Activated CD4-positive, alpha-beta T cell treated with anti-CD3 and anti-CD28 coated beads, Interleukin-2, amount 10 ng/mL, durations not matched to agents 7 days and 5 days (primary cell): ENCODE measurements around the gene KNDC1. TPM values are rescaled to one million over a fixed set of nuclear protein-coding genes. Genes with fewer than 3 reads are reported as not detected.

Experiments used
- CTCF ChIA-PET: fragments of 350-600 bp; sonication (Branson Sonifier 250); formaldehyde crosslinking; loops from one replicate; lab custom pipeline; 2021; ENCODE audit warnings: antibody characterized with exemption; lab: Charles Lee
- POLR2A ChIA-PET: fragments of 350-600 bp; sonication (Branson Sonifier 250); formaldehyde crosslinking; loops from one replicate; lab custom pipeline; 2021; ENCODE audit warnings: antibody characterized with exemption; lab: Charles Lee
- DNase-seq: peaks from one replicate; pipeline ENCODE4 v3.0.0-alpha.2; 2020
- H3K27ac Mint-ChIP-seq: one replicate; pipeline ENCODE4 v1.8.0; 2021; ENCODE audit warnings: mild to moderate bottlenecking, moderate library complexity, mixed read lengths
- H3K27me3 Mint-ChIP-seq: one replicate; pipeline ENCODE4 v1.8.0; 2021; ENCODE audit warnings: mixed read lengths
- H3K36me3 Mint-ChIP-seq: one replicate; pipeline ENCODE4 v1.8.0; 2021; ENCODE audit warnings: low read depth, mixed read lengths
- H3K4me1 Mint-ChIP-seq: one replicate; pipeline ENCODE4 v1.8.0; 2021; ENCODE audit warnings: mixed read lengths
- H3K4me3 Mint-ChIP-seq: one replicate; pipeline ENCODE4 v1.8.0; 2021; ENCODE audit warnings: mild to moderate bottlenecking, moderate library complexity, mixed read lengths
- H3K9me3 Mint-ChIP-seq: one replicate; pipeline ENCODE4 v1.8.0; 2021; ENCODE audit warnings: mixed read lengths
- total RNA-seq, 2 experiments: library from RNA; stranded (reverse); gene quantifications; one replicate each; pipeline ENCODE4 v1.2.3, GENCODE V29; 2021

KNDC1 gene
- total RNA-seq, 2 experiments from 2014 or later: 0.07 to 0.08 TPM

DNA sequence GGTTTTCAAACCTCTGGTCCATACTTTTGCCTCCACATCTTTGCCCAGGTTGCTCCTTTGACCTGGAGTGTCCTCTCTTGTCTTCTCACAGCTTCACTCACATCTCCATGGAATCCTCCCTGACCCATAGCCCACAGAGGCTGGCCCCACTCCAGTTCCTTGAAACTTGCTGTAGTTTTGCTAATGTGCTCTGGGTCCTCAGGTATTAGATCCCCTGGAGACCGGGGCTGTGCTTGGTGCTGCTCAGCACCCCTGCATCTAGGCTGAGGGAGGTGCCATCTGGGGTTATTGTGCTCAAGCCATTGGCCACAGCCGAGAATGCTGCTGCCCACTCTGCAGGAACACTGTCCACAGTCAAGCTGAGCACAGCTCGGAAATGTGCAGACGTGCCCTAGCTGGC is 16.5 kb downstream of the KNDC1 start:
- Mint-ChIP-seq H3K36me3 (peaks cover 8% of the 10 kb centered on the region), H3K27me3 (peaks cover 7% of the 10 kb centered on the region), H3K4me1 (no peaks in the 10 kb centered on the region), H3K27ac (no peak overlapping the region), H3K9me3 (peaks cover 29% of the 10 kb centered on the region), H3K4me3 (no peak overlapping the region)
- no peak for DNase-seq
- ChIA-PET POLR2A (no interaction called here), CTCF (no interaction called here)

DNA sequence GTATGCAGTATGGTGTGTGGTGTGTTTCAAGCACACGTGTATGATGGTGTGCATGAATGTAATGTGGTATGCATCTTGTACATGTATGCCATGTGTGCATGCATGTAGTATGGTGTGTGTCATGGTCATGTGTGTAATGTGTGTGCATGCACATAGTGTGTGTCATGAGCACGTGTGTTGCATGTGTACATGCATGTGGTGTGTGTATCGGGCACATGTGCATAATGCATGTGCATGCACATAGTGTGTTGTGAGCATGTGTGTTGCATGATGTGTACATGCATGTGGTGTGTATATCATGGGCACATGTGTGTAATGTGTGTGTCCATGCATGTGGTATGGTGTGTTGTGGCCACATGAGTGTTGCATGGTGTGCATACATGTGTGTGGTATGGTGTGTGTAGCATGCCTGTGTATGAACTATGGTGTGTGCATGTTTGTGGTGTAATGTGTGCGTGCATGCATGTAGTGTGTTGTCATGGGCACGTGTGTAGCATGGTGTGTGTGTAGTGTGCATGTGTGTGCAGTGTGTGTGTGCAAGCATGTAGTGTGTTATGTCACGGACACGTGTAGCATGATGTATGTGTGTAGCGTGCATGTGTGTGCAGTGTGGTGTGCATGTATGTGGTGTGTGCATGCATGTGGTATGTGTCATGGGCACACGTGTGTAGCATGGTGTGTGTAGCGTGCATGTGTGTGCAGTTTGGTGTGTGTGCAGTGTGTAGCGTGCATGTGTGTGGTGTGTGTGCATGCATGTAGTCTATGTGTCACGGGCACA is 17.6 kb downstream of the KNDC1 start:
- ChIA-PET POLR2A (no interaction called here), CTCF (no interaction called here)
- H3K4me3 Mint-ChIP-seq: no peak overlapping the region
- no peak overlapping the region for H3K27ac Mint-ChIP-seq
- H3K27me3 Mint-ChIP-seq: peaks cover 4% of the 10 kb centered on the region
- peaks cover 8% of the 10 kb centered on the region for H3K36me3 Mint-ChIP-seq
- peaks cover 29% of the 10 kb centered on the region for H3K9me3 Mint-ChIP-seq
- no peaks in the 10 kb centered on the region for H3K4me1 Mint-ChIP-seq
- no peak for DNase-seq

DNA sequence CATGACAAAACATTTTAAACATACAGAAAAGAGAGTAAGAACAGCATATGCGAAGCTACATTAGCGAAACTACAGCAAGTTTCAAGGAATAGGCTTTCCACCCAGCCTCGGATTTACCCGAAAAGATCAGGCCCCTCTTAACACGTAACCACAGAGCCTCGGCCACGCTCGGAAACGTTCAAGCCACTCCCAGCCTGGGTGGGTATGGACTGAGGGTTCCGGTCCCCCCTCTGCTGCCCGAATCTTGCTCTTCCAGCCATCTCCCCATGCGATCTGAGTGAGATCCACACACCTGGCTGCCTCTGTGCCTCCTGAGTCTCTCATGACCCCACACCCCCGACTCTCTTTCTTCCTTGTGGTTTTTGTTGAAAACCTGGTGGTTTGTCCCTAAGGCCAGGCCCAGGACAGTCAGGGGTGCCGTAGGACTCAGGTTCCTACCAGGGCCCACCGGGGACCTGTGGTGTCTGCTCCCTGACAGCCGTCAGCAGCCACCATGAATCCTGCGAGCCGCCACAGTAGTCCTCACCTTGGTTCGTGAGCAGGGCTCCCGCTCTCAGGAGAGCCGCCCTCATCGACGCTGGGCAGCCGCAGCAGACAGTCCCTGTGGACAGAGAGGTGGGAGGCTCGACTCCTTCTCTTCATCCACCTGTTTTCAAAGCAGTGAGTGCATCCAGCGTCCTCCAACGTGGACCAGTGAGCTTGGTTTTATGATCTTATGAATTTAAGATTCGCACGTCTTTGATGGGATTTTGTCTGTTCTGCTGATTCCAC is 18.5 kb downstream of the KNDC1 start:
- H3K9me3 Mint-ChIP-seq: peaks cover 29% of the 10 kb centered on the region
- no peak for DNase-seq
- ChIA-PET CTCF (no interaction called here), POLR2A (no interaction called here)
- no peak overlapping the region for H3K27ac Mint-ChIP-seq
- H3K4me1 Mint-ChIP-seq: no peaks in the 10 kb centered on the region
- no peak overlapping the region for H3K4me3 Mint-ChIP-seq
- no peaks in the 10 kb centered on the region for H3K27me3 Mint-ChIP-seq
- H3K36me3 Mint-ChIP-seq: peaks cover 8% of the 10 kb centered on the region

GRCh38 chr10:133179128-133179520 is 19.1 kb downstream of the KNDC1 start:
- POLR2A ChIA-PET: no interaction called here
- no peaks in the 10 kb centered on the region for H3K4me1 Mint-ChIP-seq

GRCh38 chr10:133179651-133180050 is 19.6 kb downstream of the KNDC1 start:
- Mint-ChIP-seq H3K36me3 (peaks cover 6% of the 10 kb centered on the region), H3K27me3 (no peaks in the 10 kb centered on the region), H3K4me3 (no peak overlapping the region), H3K9me3 (peaks cover 34% of the 10 kb centered on the region), H3K27ac (no peak overlapping the region), H3K4me1 (no peaks in the 10 kb centered on the region)
- CTCF ChIA-PET: no interaction called here
- POLR2A ChIA-PET: no interaction called here
- no peak for DNase-seq

More at GRCh38 chr10:133179128-133179520, 19.1 kb downstream of the KNDC1 start:
- Mint-ChIP-seq H3K9me3 (peaks cover 32% of the 10 kb centered on the region), H3K27me3 (no peaks in the 10 kb centered on the region), H3K36me3 (peaks cover 8% of the 10 kb centered on the region), H3K4me3 (no peak overlapping the region), H3K27ac (no peak overlapping the region)
- DNase-seq: no peak
- CTCF ChIA-PET: no interaction called here

- peaks cover 6% of the 10 kb centered on the region for H3K36me3 Mint-ChIP-seq
- peaks cover 32% of the 10 kb centered on the region for H3K9me3 Mint-ChIP-seq
- POLR2A ChIA-PET: no interaction called here
- CTCF ChIA-PET: no interaction called here
- no peak for DNase-seq
- no peak overlapping the region for H3K4me3 Mint-ChIP-seq
- no peaks in the 10 kb centered on the region for H3K27me3 Mint-ChIP-seq
- no peak overlapping the region for H3K27ac Mint-ChIP-seq
- H3K4me1 Mint-ChIP-seq: no peaks in the 10 kb centered on the region
These were observed 20.4 kb downstream of the KNDC1 start for GRCh38 chr10:133180192-133180964.

- no peaks in the 10 kb centered on the region for H3K4me1 Mint-ChIP-seq
- H3K9me3 Mint-ChIP-seq: peaks cover 29% of the 10 kb centered on the region
- no peak for DNase-seq
- H3K4me3 Mint-ChIP-seq: no peak overlapping the region
- ChIA-PET CTCF (no interaction called here), POLR2A (no interaction called here)
- H3K27ac Mint-ChIP-seq: no peak overlapping the region
- peaks cover 6% of the 10 kb centered on the region for H3K36me3 Mint-ChIP-seq
- H3K27me3 Mint-ChIP-seq: no peaks in the 10 kb centered on the region
These were observed 21.1 kb downstream of the KNDC1 start for GRCh38 chr10:133180965-133181639.

DNA sequence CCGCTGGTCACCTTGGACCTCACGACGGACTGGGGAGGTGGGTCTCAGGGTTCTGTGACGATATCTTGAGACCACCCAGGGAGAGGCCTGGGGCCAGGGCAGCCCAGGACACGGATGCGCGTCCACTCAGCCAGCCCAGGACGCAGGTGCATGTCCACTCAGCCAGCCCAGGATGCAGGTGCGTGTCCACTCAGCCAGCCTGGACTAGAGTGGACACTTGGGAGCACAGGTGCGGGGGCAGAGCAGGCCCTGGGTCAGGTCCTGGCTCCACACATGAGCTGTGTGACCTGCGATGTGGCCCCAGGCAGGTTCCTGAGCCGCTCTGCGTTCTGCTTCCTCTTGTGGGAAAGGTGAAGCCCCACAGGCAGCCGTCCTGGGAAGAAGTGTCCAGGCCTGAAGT is 22.2 kb downstream of the KNDC1 start:
- no peak for DNase-seq
- ChIA-PET CTCF (no interaction called here), POLR2A (no interaction called here)
- Mint-ChIP-seq H3K9me3 (peaks cover 20% of the 10 kb centered on the region), H3K4me1 (no peaks in the 10 kb centered on the region), H3K27me3 (no peaks in the 10 kb centered on the region), H3K27ac (no peak overlapping the region), H3K36me3 (peaks cover 6% of the 10 kb centered on the region), H3K4me3 (no peak overlapping the region)

GRCh38 chr10:133182791-133183645 is 23.0 kb downstream of the KNDC1 start:
- DNase-seq: no peak
- peaks cover 11% of the 10 kb centered on the region for H3K9me3 Mint-ChIP-seq
- no peak overlapping the region for H3K27ac Mint-ChIP-seq
- no peaks in the 10 kb centered on the region for H3K4me1 Mint-ChIP-seq
- H3K36me3 Mint-ChIP-seq: no peaks in the 10 kb centered on the region
- no peak overlapping the region for H3K4me3 Mint-ChIP-seq
- ChIA-PET POLR2A (no interaction called here), CTCF (no interaction called here)
- no peaks in the 10 kb centered on the region for H3K27me3 Mint-ChIP-seq

DNA sequence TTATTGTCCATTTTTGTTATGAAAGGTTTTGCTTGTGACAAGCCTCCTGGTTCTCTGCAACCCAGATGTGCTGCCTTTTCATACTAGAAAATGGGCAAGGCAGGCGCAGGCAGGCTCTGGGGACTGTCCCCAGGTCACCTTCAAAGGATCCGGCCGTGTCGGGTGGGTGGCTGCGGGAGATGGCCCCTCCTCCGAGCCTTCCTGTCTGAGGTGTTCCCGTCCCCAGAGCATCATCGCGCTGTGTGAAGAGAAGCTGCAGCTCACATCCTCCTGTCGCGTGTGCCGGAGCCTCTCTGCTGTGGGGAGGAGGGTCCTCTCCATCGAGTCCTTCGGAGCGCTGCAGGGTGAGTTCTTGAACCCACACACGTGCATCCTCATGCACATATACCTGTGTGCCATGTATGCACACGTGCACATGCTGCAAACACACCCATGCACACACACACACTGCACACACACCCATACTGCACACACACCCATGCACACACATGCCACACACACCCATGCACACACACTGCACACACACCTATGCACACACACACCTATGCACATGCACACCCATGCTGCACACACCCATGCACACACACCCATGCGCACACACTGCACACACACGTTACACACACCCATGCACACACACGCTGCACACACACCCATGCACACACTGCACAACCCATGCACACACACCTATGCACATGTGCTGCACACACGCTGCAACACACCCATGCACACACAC is 23.8 kb downstream of the KNDC1 start:
- Mint-ChIP-seq H3K27ac (no peak overlapping the region), H3K27me3 (no peaks in the 10 kb centered on the region), H3K9me3 (peaks cover 10% of the 10 kb centered on the region), H3K36me3 (no peaks in the 10 kb centered on the region), H3K4me1 (no peaks in the 10 kb centered on the region), H3K4me3 (no peak overlapping the region)
- DNase-seq: no peak
- CTCF ChIA-PET: no interaction called here
- POLR2A ChIA-PET: no interaction called here

DNA sequence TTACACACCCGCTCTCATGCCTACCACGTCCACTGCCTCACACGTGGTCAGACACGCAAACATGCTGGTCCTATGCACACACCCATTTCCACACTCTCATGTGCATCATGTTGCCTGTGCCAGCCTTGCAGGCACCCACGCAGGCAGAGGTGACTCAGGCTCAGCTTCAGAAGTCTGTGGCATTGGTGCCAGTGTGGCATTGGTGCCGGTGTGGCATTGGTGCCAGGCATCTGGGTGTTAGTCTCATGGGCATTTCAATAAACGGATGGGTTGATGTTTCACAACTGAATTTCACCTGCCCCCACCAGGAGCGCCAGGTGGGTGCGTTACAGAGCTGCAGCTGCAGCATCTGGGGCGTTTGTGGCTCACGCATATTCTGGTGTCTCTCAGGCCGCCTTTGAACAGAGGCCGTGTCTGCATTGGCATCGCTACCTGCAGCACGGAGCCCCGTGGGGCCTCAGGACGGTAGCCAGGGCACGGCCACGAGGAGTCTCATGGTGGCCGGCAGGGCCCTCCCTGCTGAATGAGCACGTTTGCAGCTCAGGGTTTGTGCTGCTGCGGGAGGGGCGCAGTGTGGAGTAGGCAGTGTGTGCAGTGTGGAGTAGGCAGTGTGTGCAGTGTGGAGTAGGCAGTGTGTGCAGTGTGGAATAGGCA is 24.7 kb downstream of the KNDC1 start:
- no peak overlapping the region for H3K27ac Mint-ChIP-seq
- no peaks in the 10 kb centered on the region for H3K4me1 Mint-ChIP-seq
- H3K4me3 Mint-ChIP-seq: no peak overlapping the region
- H3K36me3 Mint-ChIP-seq: no peaks in the 10 kb centered on the region
- peaks cover 8% of the 10 kb centered on the region for H3K9me3 Mint-ChIP-seq
- no peak for DNase-seq
- POLR2A ChIA-PET: no interaction called here
- H3K27me3 Mint-ChIP-seq: no peaks in the 10 kb centered on the region
- CTCF ChIA-PET: no interaction called here
